Hematopoietic multipotent progenitor cell treated with erythropoietin and hydrocortisone succinate and interleukin-3 and kit ligand, for 17 days (in vitro differentiated cells): Measurements from ENCODE around the gene CHN1.

ENCODE experiments used
- DNase-seq: peaks from one replicate; pipeline ENCODE4 v3.0.0-alpha.2; 2015; ENCODE audit warnings: low spot score

Gene CHN1

GRCh38 chr2:174924061-174924693 is 81.0 kb downstream of the CHN1 start:
- DNase-seq = no peak

GRCh38 chr2:174919947-174920595 is 85.1 kb downstream of the CHN1 start:
- DNase-seq = no peak

DNA sequence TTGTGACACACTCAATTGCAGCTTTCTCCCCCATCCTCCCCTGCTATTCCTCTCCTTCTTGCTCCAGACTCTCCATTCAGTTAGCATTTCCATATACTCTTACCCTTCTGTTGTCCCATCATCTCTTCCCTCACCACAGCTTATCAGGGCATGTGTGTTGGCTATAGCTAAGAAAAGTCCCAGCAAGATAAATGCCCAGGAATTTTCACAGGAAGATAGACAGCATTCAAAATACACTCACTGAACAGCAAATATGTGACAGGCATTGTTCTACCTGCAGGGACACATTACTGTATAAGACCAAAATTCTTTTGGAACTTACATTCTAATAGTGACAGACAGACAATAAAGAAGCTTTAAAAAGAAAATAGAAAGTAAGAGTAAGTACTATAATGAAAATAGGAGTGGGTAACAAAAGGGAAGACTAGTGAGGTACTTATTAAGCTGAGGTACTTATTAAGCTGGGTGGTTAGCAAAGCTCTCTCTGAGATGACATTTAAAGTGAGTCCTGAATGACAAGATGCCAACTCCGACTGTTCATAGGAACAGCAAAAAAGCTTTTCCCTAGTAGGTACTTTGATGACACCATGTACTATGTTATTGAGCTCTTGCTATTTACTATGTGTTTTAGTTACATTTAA is 86.2 kb downstream of the CHN1 start:
- no peak for DNase-seq

- DNase-seq = no peak
These were observed 88.8 kb downstream of the CHN1 start for GRCh38 chr2:174916270-174916930.

GRCh38 chr2:174914853-174915760 is 90.1 kb downstream of the CHN1 start:
- DNase-seq = no peak

GRCh38 chr2:174908284-174908683 is 96.9 kb downstream of the CHN1 start:
- no peak for DNase-seq

DNA sequence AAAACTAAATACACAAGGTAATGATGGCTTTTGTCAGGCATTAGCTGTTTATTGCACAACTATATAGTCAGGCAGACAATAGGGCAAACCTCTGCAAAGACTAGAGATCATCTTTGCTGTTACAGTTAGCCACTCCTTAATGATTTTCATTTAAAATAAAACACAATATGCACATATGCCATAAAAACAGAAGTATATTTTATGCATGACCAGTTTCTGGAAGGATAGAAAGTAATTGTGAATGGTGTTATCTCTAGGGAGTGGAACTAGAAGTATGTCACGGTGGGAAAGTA is 102.0 kb downstream of the CHN1 start:
- no peak for DNase-seq

GRCh38 chr2:174902506-174903263 is 102.5 kb downstream of the CHN1 start:
- no peak for DNase-seq

DNA sequence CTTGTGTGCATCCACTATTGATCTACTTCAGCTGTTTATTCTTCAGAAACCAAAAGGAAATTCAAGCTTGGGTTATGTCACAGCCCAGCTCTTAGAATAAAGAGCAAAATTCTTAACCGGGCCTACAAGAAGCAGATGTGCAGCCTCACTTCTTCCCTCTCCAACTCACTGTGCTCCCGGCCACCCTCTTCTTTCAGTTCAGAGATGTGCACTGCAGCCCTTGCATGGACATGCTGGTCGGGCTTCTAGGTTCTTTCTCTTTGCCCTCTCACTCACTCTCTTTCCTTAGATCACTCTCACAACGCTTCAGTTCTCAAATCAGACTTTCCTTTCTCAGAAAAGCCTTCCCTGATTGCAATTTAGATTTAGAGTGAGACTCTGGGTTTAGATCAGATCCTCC is 104.1 kb downstream of the CHN1 start:
- DNase-seq = no peak

DNA sequence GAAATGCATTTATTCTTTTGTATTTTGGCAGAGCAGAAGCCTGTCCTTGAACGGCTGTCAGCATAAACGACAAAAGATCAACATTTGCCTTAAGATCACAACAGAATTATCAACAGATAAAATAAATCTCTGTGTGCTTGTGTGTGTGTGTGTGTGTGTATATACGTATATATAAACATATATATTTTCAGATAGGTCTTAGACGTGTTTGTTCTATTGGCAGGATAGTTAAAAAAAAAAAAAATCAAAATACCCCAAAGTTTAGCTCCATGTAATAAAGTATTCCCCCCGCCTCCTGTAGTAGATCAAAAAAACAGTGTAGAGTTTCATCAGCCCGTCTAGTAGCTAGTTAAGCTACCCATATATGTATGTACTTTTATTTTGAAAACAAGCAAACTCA is 107.9 kb downstream of the CHN1 start:
- DNase-seq = no peak

- no peak for DNase-seq
These were observed 112.2 kb downstream of the CHN1 start for GRCh38 chr2:174893018-174893417.

- DNase-seq = no peak
These were observed 112.6 kb downstream of the CHN1 start for GRCh38 chr2:174892546-174892945.

- DNase-seq = no peak
These were observed 116.4 kb downstream of the CHN1 start for GRCh38 chr2:174888646-174889271.

DNA sequence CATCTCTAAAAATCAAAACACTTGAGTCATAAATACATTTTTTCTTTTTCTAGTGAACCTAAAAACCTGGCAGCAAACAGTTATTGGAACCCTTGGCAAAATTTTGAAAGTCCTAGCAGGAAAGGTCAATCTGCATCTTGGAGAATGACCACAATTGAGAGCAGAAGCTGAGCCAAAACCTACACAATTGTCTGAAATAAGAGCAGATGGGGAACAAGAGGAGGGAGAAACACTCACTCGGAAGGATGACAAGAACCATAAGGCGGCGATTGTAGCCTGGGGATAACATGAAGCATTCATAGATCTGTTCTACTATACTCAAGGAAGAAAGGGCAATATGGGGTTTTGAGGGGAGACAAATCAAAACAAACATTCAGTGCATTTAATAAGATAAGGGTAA is 117.0 kb downstream of the CHN1 start:
- no peak for DNase-seq

- DNase-seq = no peak
These were observed 122.8 kb downstream of the CHN1 start for GRCh38 chr2:174882416-174882815.

DNA sequence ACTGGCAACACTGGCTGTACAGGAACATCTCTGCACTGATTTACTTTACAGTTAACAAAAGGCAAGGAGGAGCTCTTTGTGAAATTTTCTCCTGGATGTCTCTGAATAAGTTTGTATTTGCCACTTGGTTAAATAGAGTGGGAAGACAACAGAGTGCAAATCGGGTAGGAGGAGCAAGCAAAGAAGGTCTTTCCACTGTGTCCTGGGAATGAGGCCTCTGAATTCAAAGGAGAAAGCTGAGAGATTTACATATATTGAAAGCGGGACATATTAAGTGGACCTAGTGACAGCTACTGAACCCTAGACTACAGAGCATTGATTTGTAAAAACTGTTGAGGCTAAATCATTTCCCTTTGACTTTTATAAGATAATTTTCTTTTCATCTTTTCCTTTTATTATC is 123.5 kb downstream of the CHN1 start:
- DNase-seq = no peak

GRCh38 chr2:174878537-174879147 is 126.5 kb downstream of the CHN1 start:
- DNase-seq = no peak

GRCh38 chr2:174877751-174878150 is 127.4 kb downstream of the CHN1 start:
- DNase-seq = no peak

- DNase-seq = no peak
These were observed 127.9 kb downstream of the CHN1 start for GRCh38 chr2:174877301-174877700.

- no peak for DNase-seq
These were observed 131.1 kb downstream of the CHN1 start for GRCh38 chr2:174874085-174874484.

GRCh38 chr2:174873471-174873870 is 131.7 kb downstream of the CHN1 start:
- no peak for DNase-seq
